ENCODE data around the gene TIMM10B. TPM values are rescaled to one million over a fixed set of nuclear protein-coding genes. Genes with fewer than 3 reads are reported as not detected.

TIMM10B gene
- total RNA-seq, 4 donors from 2014 or later: 37.1 to 66.6 (median 51.7) TPM

- no peak overlapping the region for H3K4me3 ChIP-seq
- no peak for DNase-seq (ENCODE audit: low spot score in 2 of 2)
Measured at GRCh38 chr11:6437993-6438392, 43.3 kb upstream of the TIMM10B start.

GRCh38 chr11:6438979-6439571, 42.2 kb upstream of the TIMM10B start:
- TF ChIP-seq POLR2A (IDR thresholded peaks at IDR 0.05): no peak
- TF ChIP-seq EP300 (IDR thresholded peaks at IDR 0.05): no peak
- TF ChIP-seq CTCF (IDR thresholded peaks at IDR 0.05): peak; percentile 28 to 56 (median 38)
- DNase-seq (ENCODE audit: low spot score in 2 of 2): peak in 1 of 2 donors; percentile 64
- WGBS, 2 donors: 0 to 4% methylated on average over 1 of the region's 1 CpG
- no peaks in the 10 kb centered on the region for H3K36me3 ChIP-seq
- no peak overlapping the region for H3K4me3 ChIP-seq
- no peak overlapping the region for H3K27ac ChIP-seq
- H3K9me3 ChIP-seq: no peaks in the 10 kb centered on the region
- H3K4me1 ChIP-seq: no peaks in the 10 kb centered on the region
- no peaks in the 10 kb centered on the region for H3K27me3 ChIP-seq

More at GRCh38 chr11:6437993-6438392, 43.3 kb upstream of the TIMM10B start:
- WGBS, 2 donors: 51 to 52% methylated on average over 3 of the region's 3 CpGs
- Histone ChIP-seq H3K36me3 (no peaks in the 10 kb centered on the region), H3K9me3 (no peaks in the 10 kb centered on the region), H3K4me1 (no peaks in the 10 kb centered on the region), H3K27me3 (no peaks in the 10 kb centered on the region), H3K27ac (no peak overlapping the region)
- no peak for TF ChIP-seq CTCF (IDR thresholded peaks at IDR 0.05)
- no peak for TF ChIP-seq POLR2A (IDR thresholded peaks at IDR 0.05)
- no peak for TF ChIP-seq EP300 (IDR thresholded peaks at IDR 0.05)

GRCh38 chr11:6440906-6441358, 40.4 kb upstream of the TIMM10B start, which contains the start of gene HPX:
Gene HPX (minus strand): TSS chr11:6440987. CDS start chr11:6440963, 24 bp downstream.
- Histone ChIP-seq H3K9me3 (no peaks in the 10 kb centered on the region), H3K36me3 (no peaks in the 10 kb centered on the region), H3K4me3 (no peak within 1 kb of the TSS), H3K4me1 (no peaks in the 10 kb centered on the region), H3K27ac (no peak within 1 kb of the TSS), H3K27me3 (no peaks in the 10 kb centered on the region)
- WGBS, 2 donors: 51 to 61% methylated on average over 3 of the region's 3 CpGs
- no peak for DNase-seq (ENCODE audit: low spot score in 2 of 2)
- TF ChIP-seq CTCF (IDR thresholded peaks at IDR 0.05) (no peak), POLR2A (IDR thresholded peaks at IDR 0.05) (no peak), EP300 (IDR thresholded peaks at IDR 0.05) (no peak)

GRCh38 chr11:6442441-6442840, 38.9 kb upstream of the TIMM10B start:
- Histone ChIP-seq H3K4me3 (no peak overlapping the region), H3K27ac (no peak overlapping the region), H3K36me3 (peaks cover 0 to 2% (median 0%) of the 10 kb centered on the region in 3 donors), H3K4me1 (no peaks in the 10 kb centered on the region), H3K27me3 (no peaks in the 10 kb centered on the region), H3K9me3 (no peaks in the 10 kb centered on the region)
- WGBS, 2 donors: 84 to 92% methylated on average over 4 of the region's 4 CpGs
- no peak for TF ChIP-seq CTCF (IDR thresholded peaks at IDR 0.05)
- no peak for TF ChIP-seq POLR2A (IDR thresholded peaks at IDR 0.05)
- TF ChIP-seq EP300 (IDR thresholded peaks at IDR 0.05): no peak
- DNase-seq (ENCODE audit: low spot score in 2 of 2): no peak

- no peaks in the 10 kb centered on the region for H3K4me1 ChIP-seq
- TF ChIP-seq POLR2A (IDR thresholded peaks at IDR 0.05): no peak
- peak; percentile 80 to 86 (median 83) for TF ChIP-seq CTCF (IDR thresholded peaks at IDR 0.05)
Measured at GRCh38 chr11:6443269-6444003, 37.9 kb upstream of the TIMM10B start.

More at GRCh38 chr11:6443269-6444003, 37.9 kb upstream of the TIMM10B start:
- no peak overlapping the region for H3K4me3 ChIP-seq
- DNase-seq (ENCODE audit: low spot score in 2 of 2): peak in 1 of 2 donors; percentile 49
- H3K9me3 ChIP-seq: no peaks in the 10 kb centered on the region
- H3K36me3 ChIP-seq: peaks cover 0 to 12% (median under 1%) of the 10 kb centered on the region in 3 donors
- no peaks in the 10 kb centered on the region for H3K27me3 ChIP-seq
- H3K27ac ChIP-seq: no peak overlapping the region
- 25 to 28% methylated on average over 5 of the region's 5 CpGs for WGBS, 2 donors
